ENCODE data around the gene HOPX. TPM values are rescaled to one million over a fixed set of nuclear protein-coding genes. Genes with fewer than 3 reads are reported as not detected.

Gene HOPX
- polyA plus RNA-seq, 2 of the 4 experiments (the other 2 are of a cell fraction), result not detected

DNA sequence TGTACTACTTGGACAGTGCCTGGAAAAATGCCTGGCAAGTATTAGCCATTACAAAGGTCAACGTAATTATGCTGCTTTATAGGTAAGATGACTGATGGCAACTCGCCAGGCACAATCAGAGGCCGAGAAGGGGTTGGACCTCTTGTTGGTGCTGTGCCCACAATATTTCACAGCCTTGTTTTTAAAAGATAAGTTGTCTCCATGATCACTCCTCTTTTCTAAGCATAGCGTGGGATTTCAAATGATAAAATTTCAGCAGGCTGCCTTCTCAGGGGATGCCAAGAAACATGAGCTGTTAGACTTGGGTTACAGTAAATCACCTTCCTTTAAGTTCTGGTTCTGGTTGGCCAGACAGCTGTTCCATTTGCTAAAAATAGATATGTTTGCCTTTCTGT, 26.9 kb downstream of the HOPX start:
- H3K27ac ChIP-seq, result no peak overlapping the region
- 32% methylated on average over 4 of the region's 4 CpGs for WGBS (ENCODE audit: missing lambda C conversion rate)
- no peaks in the 10 kb centered on the region for H3K4me1 ChIP-seq
- ChIA-PET POLR2A (no interaction called here), CTCF (no interaction called here)
- no peak for FAIRE-seq
- no peaks in the 10 kb centered on the region for H3K9me3 ChIP-seq
- no peak for TF ChIP-seq RNF2 (IDR thresholded peaks at IDR 0.05; ENCODE audit: borderline replicate concordance, low read depth)
- DNase-seq (ENCODE audit: low read depth in 1 of 2, low spot score in 1 of 2), result no peak
- H3K4me2 ChIP-seq, result no peak overlapping the region
- ATAC-seq, result no peak
- no peak overlapping the region for H3K4me3 ChIP-seq

DNA sequence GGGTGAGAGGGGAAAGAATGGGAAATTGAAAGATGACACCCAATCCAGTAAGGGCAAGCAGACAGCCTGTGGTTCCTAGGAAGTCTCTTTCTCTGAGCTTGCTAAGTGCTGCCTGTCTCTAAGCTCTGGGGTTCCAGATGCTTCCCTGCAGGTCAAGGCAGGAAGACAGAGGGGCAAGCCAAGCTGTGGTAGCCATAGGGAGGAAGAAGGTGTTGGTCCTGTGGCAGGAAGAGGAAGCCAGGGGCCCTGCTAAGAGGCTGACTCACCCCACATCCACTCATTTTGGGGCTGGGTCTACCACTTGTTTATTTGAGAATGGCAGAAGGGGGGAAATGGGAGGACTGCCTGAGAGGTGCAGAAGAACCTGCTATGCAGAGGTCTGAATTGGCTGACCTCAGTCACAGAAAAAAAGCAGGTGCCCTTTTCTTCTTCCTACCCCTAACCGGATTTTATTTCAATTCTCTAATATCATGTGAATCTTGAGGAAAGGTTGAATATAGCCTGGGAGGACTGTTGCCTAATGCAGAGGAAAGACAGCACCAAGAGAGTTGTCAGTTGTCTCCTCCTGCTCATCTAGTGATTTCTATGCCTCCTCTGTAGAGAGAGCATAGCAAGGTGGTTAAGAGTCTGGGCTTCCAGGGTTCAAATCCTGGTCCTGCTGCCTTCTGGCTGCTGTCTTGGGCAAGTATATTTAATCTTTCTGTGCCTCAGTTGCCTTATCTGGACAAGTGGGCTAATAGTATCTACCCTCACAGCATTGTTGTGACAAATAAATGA, 27.4 kb downstream of the HOPX start:
- ChIA-PET POLR2A (no interaction called here), CTCF (no interaction called here)
- Histone ChIP-seq H3K9me3 (no peaks in the 10 kb centered on the region), H3K4me3 (no peak overlapping the region), H3K4me1 (no peaks in the 10 kb centered on the region), H3K4me2 (no peak overlapping the region), H3K27ac (no peak overlapping the region)
- WGBS (ENCODE audit: missing lambda C conversion rate), result 28% methylated on average over 1 of the region's 1 CpG
- TF ChIP-seq GATA3 (IDR thresholded peaks at IDR 0.05; ENCODE audit: borderline replicate concordance) (no peak), FOSL2 (IDR thresholded peaks at IDR 0.05) (no peak), FOSL2 (CRISPR knock-in tag; IDR thresholded peaks at IDR 0.05) (no peak)
- TF ChIP-seq, protein P1, sequence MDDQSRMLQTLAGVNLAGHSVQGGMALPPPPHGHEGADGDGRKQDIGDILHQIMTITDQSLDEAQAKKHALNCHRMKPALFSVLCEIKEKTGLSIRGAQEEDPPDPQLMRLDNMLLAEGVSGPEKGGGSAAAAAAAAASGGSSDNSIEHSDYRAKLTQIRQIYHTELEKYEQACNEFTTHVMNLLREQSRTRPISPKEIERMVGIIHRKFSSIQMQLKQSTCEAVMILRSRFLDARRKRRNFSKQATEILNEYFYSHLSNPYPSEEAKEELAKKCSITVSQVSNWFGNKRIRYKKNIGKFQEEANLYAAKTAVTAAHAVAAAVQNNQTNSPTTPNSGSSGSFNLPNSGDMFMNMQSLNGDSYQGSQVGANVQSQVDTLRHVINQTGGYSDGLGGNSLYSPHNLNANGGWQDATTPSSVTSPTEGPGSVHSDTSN (IDR thresholded peaks at IDR 0.05), result no peak
- TF ChIP-seq, protein P2, sequence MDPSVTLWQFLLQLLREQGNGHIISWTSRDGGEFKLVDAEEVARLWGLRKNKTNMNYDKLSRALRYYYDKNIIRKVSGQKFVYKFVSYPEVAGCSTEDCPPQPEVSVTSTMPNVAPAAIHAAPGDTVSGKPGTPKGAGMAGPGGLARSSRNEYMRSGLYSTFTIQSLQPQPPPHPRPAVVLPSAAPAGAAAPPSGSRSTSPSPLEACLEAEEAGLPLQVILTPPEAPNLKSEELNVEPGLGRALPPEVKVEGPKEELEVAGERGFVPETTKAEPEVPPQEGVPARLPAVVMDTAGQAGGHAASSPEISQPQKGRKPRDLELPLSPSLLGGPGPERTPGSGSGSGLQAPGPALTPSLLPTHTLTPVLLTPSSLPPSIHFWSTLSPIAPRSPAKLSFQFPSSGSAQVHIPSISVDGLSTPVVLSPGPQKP (IDR thresholded peaks at IDR 0.05; ENCODE audit: low read depth, low read length), result no peak
- FAIRE-seq (no peak), DNase-seq (ENCODE audit: low read depth in 1 of 2, low spot score in 1 of 2) (no peak), ATAC-seq (no peak)

DNA sequence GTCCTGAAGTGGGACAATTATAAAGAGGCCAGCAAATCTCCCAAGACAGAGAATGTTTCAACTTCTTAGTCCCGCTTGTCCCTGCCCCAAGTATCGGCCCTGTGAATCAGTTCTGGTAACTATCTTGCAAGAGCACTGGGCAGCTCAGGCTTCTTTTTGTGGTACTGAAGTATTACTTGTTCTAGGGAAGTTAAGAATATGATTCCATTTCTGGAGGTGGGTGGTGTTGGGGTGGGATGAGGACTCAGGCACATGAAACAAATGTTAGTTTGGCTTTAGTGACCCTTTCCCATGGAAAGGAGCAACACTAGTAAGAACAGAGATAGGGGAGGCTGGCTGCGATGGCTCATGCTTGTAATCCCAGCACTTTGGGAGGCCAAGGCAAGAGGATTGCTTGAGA, 28.9 kb downstream of the HOPX start:
- FAIRE-seq, result no peak
- WGBS (ENCODE audit: missing lambda C conversion rate), result 63% methylated on average over 3 of the region's 3 CpGs
- no peaks in the 10 kb centered on the region for H3K9me3 ChIP-seq
- ChIA-PET CTCF (interaction anchor here (1.3 to 1.4 kb wide), 2 partner anchors 10 to 25 kb away, joined by 3 read pairs; no protein-coding TSS in a partner anchor), POLR2A (no interaction called here)
- no peaks in the 10 kb centered on the region for H3K4me1 ChIP-seq
- DNase-seq (ENCODE audit: low read depth in 1 of 2, low spot score in 1 of 2), result no peak
- no peak for ATAC-seq
- H3K4me2 ChIP-seq, result no peak overlapping the region
- TF ChIP-seq FOSB (CRISPR knock-in tag; IDR thresholded peaks at IDR 0.05) (no peak), NPAS2 (CRISPR knock-in tag; IDR thresholded peaks at IDR 0.05; ENCODE audit: borderline replicate concordance) (no peak)
- H3K4me3 ChIP-seq, result no peak overlapping the region
- H3K27ac ChIP-seq, result no peak overlapping the region

DNA sequence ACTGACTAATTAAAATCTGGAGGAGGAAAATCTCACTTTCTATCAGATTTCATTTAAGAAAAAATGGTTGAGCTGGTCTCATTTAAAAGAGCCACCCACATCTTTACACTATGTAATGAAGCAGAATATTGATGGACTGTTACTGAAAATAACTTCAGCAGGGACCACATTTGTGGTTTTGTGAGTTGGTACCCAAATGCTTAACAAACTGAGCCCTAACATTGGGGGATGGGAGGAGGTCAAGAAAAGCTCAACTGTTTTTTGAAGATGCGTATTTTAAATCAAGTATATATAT, 30.1 kb downstream of the HOPX start:
- TF ChIP-seq ZFP36 (IDR thresholded peaks at IDR 0.05; ENCODE audit: borderline replicate concordance, partially characterized antibody) (no peak), HDAC2 (IDR thresholded peaks at IDR 0.05) (no peak), CHD2 (IDR thresholded peaks at IDR 0.05; ENCODE audit: low read length, partially characterized antibody) (no peak), FOSB (CRISPR knock-in tag; IDR thresholded peaks at IDR 0.05) (no peak), JUN (IDR thresholded peaks at IDR 0.05) (no peak), HEYL (CRISPR knock-in tag; IDR thresholded peaks at IDR 0.05) (no peak), EHF (CRISPR knock-in tag; IDR thresholded peaks at IDR 0.05) (no peak), RFX5 (IDR thresholded peaks at IDR 0.05) (no peak), CBX2 (IDR thresholded peaks at IDR 0.05; ENCODE audit: borderline replicate concordance, low read depth) (no peak), NR3C1 (IDR thresholded peaks at IDR 0.05) (no peak), HOXA7 (CRISPR knock-in tag; IDR thresholded peaks at IDR 0.05) (no peak)
- TF ChIP-seq, protein P1 (IDR thresholded peaks at IDR 0.05), result no peak
- TF ChIP-seq, protein P3, sequence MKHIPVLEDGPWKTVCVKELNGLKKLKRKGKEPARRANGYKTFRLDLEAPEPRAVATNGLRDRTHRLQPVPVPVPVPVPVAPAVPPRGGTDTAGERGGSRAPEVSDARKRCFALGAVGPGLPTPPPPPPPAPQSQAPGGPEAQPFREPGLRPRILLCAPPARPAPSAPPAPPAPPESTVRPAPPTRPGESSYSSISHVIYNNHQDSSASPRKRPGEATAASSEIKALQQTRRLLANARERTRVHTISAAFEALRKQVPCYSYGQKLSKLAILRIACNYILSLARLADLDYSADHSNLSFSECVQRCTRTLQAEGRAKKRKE (CRISPR knock-in tag; IDR thresholded peaks at IDR 0.05; ENCODE audit: low read depth), result no peak
- TF ChIP-seq, protein P4, sequence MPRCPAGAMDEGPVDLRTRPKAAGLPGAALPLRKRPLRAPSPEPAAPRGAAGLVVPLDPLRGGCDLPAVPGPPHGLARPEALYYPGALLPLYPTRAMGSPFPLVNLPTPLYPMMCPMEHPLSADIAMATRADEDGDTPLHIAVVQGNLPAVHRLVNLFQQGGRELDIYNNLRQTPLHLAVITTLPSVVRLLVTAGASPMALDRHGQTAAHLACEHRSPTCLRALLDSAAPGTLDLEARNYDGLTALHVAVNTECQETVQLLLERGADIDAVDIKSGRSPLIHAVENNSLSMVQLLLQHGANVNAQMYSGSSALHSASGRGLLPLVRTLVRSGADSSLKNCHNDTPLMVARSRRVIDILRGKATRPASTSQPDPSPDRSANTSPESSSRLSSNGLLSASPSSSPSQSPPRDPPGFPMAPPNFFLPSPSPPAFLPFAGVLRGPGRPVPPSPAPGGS (IDR thresholded peaks at IDR 0.05), result no peak
- TF ChIP-seq, protein P5, sequence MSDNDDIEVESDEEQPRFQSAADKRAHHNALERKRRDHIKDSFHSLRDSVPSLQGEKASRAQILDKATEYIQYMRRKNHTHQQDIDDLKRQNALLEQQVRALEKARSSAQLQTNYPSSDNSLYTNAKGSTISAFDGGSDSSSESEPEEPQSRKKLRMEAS (IDR thresholded peaks at IDR 0.05), result no peak
- DNase-seq (ENCODE audit: low read depth in 1 of 2, low spot score in 1 of 2), result no peak
- 89% methylated on average over 1 of the region's 1 CpG for WGBS (ENCODE audit: missing lambda C conversion rate)
- no peak overlapping the region for H3K27ac ChIP-seq
- no peak overlapping the region for H3K4me3 ChIP-seq
- H3K4me1 ChIP-seq, result no peaks in the 10 kb centered on the region
- no peak overlapping the region for H3K4me2 ChIP-seq
- FAIRE-seq, result no peak
- no peaks in the 10 kb centered on the region for H3K9me3 ChIP-seq
- ChIA-PET CTCF (interaction anchor here (1.3 kb wide), 1 partner anchor 24 kb away, joined by 3 read pairs; no protein-coding TSS in a partner anchor), POLR2A (no interaction called here)
- no peak for ATAC-seq

All from A549 (cell line).